Coronary artery (tissue), 2 donors: ENCODE data around the gene SLC30A2.

Experiments
- DNase-seq: peaks from one replicate; pipeline ENCODE4 v3.0.0-alpha.2; 2017; ENCODE audit warnings: low spot score
- H3K27ac ChIP-seq, 2 donors: fragments of 200-600 bp; sonication (generic); one replicate each; pipeline ENCODE4 v1.5.1; 2016 to 2019
- H3K4me3 ChIP-seq: fragments of 200-600 bp; sonication (generic); 2 replicates; pipeline ENCODE4 v1.5.1; 2016; ENCODE audit warnings: mild to moderate bottlenecking, moderate library complexity
- CTCF ChIP-seq: fragments of 200-600 bp; sonication (generic); IDR thresholded peaks from one replicate; pipeline ENCODE4 v1.5.1; 2019; ENCODE audit warnings: antibody characterized with exemption

SLC30A2 gene

GRCh38 chr1:25999041-25999800 lies 46.7 kb downstream of the SLC30A2 start:
- TF ChIP-seq CTCF, result no peak
- Histone ChIP-seq H3K27ac (no peak overlapping the region), H3K4me3 (no peak overlapping the region)
- DNase-seq, result no peak

GRCh38 chr1:25997828-25998761 lies 47.8 kb downstream of the SLC30A2 start, which contains the start of gene PAFAH2:
TSS of gene PAFAH2 (minus strand) at chr1:25998063. CDS start at chr1:25990816, 7,247 bp downstream.
- DNase-seq, result peak; percentile 97
- peak within 1 kb of the TSS; percentile 63 to 90 for H3K27ac ChIP-seq
- H3K4me3 ChIP-seq, result peak within 1 kb of the TSS; percentile 81
- TF ChIP-seq CTCF, result peak; percentile 94

- no peak for DNase-seq
- peak overlapping the region; percentile 63 to 90 for H3K27ac ChIP-seq
- TF ChIP-seq CTCF, result no peak
- H3K4me3 ChIP-seq, result peak overlapping the region; percentile 81
Measured at GRCh38 chr1:25996966-25997827, 48.7 kb downstream of the SLC30A2 start.

GRCh38 chr1:25994402-25995150 lies 51.3 kb downstream of the SLC30A2 start:
- TF ChIP-seq CTCF, result no peak
- DNase-seq, result no peak
- Histone ChIP-seq H3K27ac (no peak overlapping the region), H3K4me3 (no peak overlapping the region)

- DNase-seq, result no peak
- H3K27ac ChIP-seq, result no peak overlapping the region
Measured at GRCh38 chr1:25993197-25993951, 52.5 kb downstream of the SLC30A2 start.

More at GRCh38 chr1:25993197-25993951, 52.5 kb downstream of the SLC30A2 start:
- TF ChIP-seq CTCF, result no peak
- no peak overlapping the region for H3K4me3 ChIP-seq
